ENCODE measurements around the gene SMIM44.

The SMIM44 gene

DNA sequence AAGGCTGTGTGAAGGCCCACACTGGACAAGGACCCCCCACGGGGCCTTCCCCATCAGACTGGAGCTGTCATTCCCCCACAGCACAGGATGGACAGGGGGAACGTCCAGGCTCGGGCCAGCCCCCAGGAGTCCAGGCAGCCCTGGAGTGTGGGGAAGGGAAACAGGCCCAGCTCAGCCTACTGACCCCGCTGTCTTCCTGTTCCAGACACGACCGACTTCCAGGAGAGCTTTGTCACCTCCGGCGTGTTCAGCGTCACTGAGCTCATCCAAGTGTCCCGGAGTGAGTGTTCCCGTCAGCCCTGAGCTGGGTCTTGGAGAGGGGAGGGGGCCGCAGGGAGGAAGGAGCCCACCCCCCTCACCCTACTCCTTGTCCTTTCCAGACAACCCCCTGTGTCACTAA lies 49.9 kb downstream of the SMIM44 start:
- TF ChIP-seq, protein P1, sequence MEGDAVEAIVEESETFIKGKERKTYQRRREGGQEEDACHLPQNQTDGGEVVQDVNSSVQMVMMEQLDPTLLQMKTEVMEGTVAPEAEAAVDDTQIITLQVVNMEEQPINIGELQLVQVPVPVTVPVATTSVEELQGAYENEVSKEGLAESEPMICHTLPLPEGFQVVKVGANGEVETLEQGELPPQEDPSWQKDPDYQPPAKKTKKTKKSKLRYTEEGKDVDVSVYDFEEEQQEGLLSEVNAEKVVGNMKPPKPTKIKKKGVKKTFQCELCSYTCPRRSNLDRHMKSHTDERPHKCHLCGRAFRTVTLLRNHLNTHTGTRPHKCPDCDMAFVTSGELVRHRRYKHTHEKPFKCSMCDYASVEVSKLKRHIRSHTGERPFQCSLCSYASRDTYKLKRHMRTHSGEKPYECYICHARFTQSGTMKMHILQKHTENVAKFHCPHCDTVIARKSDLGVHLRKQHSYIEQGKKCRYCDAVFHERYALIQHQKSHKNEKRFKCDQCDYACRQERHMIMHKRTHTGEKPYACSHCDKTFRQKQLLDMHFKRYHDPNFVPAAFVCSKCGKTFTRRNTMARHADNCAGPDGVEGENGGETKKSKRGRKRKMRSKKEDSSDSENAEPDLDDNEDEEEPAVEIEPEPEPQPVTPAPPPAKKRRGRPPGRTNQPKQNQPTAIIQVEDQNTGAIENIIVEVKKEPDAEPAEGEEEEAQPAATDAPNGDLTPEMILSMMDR (IDR thresholded peaks at IDR 0.05; ENCODE audit: control insufficient read depth, extremely low read depth, insufficient read depth) = no peak
- no peak overlapping the region for H3K4me3 ChIP-seq (ENCODE audit: low read depth, low read length)
- DNase-seq (ENCODE audit: low read depth) = no peak
